T follicular helper cell (primary cell): ENCODE measurements around the gene ADAMTSL5.
A peak's percentile ranks its signal among the peaks of the same experiment; 100 is the strongest.
"Not testable (repeated sequence)": the region's sequence is repeated elsewhere in the genome, so short reads cannot be mapped to it uniquely, and the experiment has no call there.

Experiments
- DNase-seq: peaks from one replicate; pipeline ENCODE4 v3.0.0-alpha.2; 2020; ENCODE audit warnings: low read depth
- total RNA-seq, 2 experiments: gene quantifications; one replicate each; lab custom pipeline; 2026; lab: John Stamatoyannopoulos, UW

The ADAMTSL5 gene
- 2.5 to 3.9 reads per million in 2 experiments for total RNA-seq

DNA sequence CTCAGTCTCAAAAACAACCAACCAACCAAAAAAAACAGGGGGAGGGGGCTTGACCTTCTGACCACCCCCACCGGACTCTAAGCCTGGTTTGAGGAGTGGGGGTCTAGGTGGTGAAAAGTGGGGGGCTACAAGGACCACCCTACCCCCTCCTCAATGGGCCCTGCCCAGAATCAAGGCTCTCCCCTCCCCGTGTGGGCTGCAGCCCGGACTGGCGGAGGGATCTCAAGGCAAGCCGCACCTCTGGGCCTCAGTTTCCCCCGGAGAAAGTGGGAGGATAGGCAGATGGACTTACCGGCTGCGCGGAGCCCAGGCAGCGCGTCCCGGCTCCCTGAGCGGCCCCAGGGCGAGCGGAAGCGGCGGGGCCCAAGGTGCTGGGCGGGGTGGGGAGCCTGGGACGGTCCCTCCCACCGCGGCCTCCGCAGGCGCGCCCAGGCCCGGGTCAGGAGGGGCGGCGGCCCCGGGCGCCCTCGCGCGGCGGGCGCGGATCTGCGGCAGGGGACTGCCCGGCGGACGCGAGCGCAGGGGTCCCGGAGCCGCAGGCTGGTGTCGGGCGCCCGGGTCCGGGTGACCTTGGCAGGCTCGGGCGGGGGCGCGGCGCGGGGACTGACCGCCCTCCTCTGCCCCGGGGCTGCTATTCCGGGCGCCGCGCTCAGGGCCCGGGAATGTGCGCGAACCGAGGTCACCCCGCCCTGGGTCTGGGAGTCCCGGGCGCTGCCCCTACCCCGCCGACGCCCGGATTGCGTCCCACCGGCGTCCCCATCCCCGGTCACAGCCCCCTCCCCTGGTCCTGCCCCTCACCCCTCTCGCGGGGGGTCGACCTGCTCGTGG is at the start of gene ADAMTSL5:
ADAMTSL5 (minus strand) TSS at position 349 of the 828 bp plus-strand sequence. CDS start 2,076 bp downstream, outside the sequence.
- peak; percentile 34 for DNase-seq

DNA sequence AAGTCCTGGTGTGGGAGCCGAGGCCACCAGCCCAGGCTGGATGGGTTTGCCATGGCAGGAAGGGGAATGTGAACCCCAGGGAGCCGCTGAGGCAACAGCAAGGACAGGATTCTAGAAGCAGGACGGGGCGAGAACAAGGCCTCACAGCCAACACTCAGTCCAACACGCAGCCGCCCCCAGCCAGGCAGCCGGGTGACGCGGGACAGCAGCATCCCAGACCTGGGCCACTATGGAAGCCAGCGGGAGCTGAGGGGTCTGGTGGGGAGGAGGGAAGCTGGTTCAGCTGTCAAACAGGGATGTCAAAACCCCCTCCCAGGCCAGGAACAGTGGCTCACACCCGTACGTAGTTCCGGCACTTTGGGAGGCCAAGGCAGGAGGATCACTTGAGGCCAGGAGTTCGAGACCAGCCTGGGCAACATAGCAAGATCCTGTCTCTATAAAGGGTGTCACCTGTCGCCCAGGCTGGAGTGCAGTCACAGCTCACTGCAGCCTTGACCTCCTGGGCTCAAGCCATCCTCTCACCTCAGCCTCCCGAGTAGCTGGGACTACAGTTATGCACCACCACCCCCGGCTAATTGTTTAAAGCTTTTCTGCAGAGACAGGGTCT is 48.5 kb upstream of the ADAMTSL5 start:
- DNase-seq: no peak

- no peak for DNase-seq
Measured at GRCh38 chr19:1560286-1560882, 47.6 kb upstream of the ADAMTSL5 start.

DNA sequence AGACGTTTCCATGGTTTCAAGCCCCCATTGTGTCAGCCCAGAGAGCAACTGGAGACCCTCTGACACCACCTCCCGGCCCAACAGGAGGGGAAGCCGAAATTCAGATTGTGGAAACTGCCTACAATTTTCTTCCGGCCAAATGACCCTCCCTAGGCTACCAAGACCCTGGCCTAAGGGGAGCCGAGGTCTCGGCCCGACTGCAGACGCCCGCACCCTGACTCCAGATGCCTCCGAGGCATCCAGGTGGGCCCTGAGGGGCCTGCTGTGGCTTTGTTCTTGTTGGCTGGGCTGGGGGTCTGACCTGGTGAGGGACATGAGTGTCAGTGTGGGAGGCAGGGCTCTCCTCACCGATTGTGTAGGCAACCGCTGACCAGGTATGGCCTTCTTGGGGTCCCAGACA is 45.7 kb upstream of the ADAMTSL5 start:
- DNase-seq: no peak

DNA sequence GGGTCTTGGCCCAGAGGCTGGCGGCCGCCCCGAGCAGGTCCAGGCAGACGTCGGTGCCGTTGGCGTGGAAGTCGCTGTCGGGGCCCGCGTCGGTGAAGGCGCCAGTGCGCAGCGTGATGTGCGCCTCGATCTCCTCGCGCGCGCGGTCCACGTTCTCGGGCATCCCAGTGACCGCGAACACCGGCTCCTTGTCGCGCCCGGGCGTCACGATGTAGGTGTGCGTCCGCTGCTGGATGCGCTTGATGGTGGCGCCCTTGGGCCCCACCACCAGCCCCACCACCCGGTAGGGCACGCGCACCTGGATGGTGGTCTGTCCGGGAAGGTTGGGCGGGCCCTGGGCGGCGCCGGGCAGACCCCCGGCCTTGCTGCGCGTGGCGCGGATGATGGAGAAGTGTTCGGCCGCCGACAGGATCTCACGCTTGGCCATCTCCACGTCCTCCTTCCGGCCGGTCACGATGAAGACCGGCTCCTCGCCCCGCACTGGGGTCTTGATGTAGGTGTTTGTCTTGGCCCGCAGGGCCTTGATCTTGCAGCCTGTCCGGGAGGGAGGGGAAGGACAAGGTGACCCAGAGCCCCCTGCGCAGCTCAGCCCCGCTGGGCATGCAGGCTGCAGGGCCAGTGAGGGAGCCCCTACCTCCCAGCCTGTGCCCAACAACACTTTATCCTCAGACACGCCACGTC is 43.7 kb upstream of the ADAMTSL5 start:
- no peak for DNase-seq

DNA sequence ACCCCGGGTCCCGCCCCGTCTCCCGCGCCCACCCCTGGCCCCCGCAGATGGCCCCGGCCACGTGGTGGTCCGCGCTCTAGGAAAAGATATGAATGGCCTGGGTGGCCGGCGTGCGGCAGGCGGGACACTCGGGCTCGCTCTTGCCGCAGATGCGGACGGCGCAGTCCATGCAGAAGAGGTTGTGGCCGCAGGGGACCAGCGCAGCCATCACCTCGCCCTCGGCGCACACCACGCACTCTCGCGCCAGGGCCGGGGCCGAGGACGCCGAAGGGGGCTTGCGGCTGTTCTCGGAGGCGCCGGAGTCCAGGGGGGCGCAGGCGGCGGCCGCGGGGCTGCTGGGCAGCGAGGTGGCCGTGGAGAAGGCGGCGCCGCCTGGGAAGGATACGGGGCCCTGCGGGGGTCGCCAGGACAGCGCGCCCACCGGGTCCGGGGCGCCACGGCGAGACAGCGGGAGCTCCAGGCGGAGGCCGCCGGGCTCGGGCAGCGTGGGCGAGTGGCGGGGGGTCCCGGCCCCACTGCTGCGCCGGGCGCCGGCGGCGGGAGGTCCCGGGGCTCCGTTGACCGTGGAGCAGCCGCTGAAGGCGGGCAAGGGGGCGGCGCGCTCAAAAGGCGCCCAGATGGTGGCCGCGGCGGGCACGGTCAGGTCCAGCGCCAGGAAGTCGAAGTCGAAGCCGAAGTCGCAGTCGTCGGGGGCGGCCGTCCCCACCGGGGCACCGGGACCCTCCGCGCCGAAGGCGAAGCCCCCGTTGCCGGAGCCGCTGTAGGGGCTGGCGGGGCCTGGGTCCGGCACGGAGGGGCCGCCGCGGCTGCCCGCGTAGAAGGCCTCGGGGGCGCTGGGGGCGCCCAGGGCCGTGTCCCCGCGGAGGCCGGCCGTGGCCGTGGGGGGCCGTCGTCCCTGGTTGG is 42.9 kb upstream of the ADAMTSL5 start:
- DNase-seq: no peak

DNA sequence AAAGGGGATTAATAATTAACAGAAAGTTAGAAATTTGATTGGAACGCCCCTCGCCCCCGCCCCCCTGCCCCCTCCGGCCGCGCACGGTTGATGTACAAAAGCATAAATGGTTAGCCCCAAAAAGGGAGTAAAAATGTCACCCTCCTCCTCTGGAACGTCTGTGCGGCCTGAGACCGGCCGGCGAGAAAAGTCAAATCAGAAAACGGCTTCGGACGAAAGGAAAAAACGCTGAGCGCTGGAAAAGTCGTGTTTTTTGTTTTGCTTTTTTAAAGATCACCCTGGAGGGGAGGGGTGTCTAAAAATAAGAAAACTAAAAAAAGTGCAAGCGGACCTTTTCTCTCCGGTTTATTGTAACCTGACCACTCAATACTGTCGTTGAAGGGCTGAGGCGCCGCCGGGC is 42.1 kb upstream of the ADAMTSL5 start:
- no peak for DNase-seq

GRCh38 chr19:1553415-1553814 is 40.6 kb upstream of the ADAMTSL5 start:
- no peak for DNase-seq

DNA sequence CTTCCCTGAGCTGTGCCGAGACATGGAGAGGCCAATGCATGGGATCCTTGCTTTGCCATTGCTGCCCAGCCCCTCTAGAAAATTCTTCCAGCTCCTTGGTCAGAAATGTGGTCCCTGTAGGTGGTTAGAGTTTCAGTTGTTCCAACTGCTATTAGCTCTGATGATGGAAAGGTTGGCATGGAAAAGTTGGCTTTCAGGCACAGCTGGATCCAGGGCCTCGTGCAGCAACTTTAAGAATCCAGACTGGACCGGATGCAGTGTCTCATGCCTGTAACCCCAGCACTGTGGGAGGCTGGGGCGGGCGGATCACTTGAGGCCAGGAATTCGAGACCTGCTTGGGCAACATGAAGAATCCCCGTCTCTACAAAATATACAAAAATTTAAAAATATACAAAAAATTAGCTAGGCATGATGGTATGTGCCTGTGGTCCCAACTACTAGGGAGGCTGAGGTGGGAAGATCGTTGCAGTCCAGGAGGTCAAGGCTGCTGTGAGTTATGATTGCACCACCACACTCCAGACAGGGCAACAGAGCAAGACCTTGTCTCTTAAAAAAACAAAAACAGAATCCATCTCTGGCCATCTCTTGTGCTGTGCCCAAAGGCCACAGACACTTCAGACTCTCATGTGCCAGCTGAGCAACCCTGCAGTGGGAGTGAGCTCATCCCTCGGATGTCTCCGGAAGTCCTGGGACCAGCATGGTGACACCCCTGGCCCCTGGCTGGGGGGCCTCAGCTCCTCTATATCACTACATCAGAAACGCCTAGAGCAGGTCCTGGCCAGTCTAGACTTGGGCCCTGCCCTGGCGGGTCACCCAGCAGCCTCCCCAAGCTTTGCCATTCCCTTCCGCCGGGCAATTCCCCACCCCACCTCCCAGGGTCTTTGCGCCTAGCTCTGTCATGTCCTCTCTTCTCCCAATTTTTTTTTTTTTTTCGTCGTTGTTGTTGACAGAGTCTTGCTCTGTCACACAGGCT is 38.5 kb upstream of the ADAMTSL5 start:
- no peak for DNase-seq

DNA sequence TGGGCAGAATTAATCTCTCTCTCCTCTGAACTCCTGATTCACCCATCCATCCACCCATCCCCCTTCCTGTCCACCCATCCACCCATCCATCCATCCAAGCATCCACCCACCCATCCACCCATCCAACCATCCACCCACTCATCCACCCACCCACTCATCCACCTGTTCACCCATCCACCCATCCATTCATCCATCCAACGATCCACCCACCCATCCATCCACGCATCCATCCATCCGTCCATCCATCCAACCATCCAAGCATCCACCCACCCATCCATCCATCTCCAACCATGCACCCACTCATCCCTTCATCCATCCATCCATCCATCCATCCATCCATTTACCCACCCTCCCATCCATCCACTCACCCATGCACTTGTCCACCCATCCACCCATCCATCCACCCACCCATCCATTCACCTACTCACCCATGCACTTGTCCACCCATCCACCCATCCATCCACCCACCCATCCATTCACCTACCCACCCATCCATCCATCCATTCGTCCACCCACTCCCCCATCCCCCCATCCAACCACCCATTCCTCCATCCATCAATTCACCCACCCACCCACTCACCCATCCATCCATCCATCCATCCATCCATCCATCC is 36.6 kb upstream of the ADAMTSL5 start:
- DNase-seq: no peak

DNA sequence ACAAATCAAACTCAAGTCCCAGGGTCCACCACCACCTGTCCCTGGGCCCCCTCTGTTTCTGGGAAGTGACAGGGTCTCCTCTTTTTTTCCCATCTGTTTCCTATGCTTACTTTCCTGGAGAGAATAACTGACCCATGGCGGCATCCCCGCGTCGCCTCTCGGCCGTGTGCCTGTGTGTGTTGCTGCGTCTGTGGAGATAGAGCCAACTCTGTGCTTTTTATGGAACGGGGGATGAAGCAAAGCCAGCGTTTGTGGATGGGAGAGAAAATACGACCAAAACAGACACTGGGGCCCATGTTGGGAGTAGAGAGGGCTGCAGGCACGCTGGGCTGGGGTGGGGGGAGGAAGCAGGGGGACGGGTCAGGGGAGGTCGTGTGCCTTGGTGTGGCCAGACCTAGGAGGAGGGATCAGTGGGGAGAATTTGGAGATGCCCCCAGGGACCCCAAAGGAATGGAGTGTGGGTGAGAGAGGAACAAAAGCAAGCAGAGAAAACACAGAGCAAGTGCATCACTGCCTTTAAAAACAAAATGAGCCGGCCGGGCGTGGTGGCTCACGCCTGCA is 27.6 kb upstream of the ADAMTSL5 start:
- DNase-seq: no peak

DNA sequence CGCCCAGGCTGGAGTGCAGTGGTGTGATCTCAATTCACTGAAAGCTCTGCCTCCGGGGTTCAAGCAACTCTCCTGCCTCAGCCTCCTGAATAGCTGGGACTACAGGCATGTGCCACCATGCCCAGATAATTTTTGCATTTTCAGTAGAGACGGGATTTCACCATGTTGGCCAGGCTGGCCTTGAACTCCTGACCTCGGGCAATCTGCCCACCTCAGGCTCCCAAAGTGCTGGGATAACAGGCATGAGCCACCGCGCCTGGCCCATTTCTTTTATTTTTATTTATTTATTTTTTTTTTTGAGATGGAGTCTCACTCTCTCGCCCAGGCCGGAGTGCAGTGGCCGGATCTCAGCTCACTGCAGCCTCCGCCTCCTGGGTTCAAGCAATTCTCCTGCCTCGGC is 26.9 kb upstream of the ADAMTSL5 start:
- DNase-seq: not testable (repeated sequence)

DNA sequence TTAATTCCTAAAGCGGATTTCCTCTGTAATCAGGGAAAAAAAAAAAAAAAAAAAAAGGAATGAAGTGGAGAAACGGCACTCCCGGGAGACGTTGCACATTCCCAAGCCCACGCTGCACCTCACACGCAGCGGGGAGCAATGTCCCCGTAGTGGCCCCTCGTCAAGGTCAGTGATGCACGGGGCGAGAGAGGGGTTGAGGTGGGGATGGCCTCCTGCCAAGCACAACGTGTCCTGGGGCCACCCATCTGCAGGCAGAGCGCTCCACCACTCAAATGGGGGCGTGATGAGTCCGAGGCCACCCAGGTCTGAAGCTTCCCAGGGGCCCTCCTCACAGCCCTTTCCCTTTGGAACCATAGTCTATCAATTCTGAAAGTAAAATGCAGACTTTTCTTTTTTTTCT is 26.2 kb upstream of the ADAMTSL5 start:
- DNase-seq: no peak

DNA sequence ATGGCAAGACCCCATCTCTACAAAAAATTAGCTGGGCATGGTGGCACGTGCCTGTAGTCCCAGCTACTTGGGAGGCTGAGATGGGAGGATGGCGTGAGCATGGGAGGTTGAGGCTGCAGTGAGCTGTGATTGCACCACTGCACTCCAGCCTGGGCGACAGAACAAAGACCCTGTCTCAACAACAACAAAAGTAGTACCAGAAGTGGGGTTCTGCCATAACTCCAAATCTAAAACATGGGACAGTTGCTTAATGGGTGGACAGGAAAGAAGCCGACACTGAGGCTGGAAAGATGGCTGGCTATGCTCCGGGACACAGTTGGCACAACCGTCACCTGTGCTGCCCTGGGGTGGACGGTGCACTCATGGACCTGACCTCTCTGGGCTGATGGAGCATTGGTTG is 22.9 kb upstream of the ADAMTSL5 start:
- not testable (repeated sequence) for DNase-seq

GRCh38 chr19:1534972-1535371 is 22.2 kb upstream of the ADAMTSL5 start:
- DNase-seq: no peak

- no peak for DNase-seq
Measured at GRCh38 chr19:1533510-1534150, 20.8 kb upstream of the ADAMTSL5 start.

- no peak for DNase-seq
Measured at GRCh38 chr19:1532003-1532402, 19.2 kb upstream of the ADAMTSL5 start.

DNA sequence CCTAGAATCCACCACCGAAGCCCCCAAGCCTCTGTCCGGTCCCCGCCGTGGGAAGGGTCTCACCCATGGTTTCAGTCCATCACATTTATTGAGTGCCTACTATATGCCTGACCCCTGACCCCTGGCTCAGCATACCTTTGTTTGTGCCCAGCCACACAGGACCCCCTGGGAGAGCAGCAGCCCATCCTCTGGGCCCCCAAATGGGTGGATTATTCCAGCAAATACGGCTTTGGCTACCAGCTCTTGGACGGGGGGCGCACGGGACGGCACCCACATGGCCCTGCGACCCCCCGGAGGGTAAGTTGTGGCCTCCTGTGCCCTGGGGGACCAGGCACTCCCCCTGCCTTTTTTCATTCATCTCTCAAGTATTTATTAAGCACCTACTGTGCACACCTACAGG is 18.8 kb upstream of the ADAMTSL5 start:
- DNase-seq: no peak

DNA sequence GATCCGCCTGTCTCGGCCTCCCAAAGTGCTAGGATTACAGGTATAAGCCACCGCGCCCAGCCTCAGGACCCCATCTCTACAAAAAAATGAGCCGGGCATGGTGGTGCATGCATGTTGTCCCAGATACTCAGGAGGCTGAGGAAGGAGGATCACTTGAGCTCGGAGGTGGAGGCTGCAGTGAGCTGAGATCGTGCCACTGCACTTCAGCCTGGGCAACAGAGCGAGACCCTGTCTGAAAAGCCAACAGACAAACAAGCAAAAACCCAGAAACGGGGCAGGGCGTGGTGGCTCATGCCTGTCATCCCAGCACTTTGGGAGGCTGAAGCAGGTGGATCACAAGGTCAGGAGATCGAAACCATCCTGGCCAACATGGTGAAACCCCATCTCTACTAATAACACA is 18.0 kb upstream of the ADAMTSL5 start:
- not testable (repeated sequence) for DNase-seq
